Measurements from ENCODE around the gene KAZN. TPM values are rescaled to one million over a fixed set of nuclear protein-coding genes. Genes with fewer than 3 reads are reported as not detected.
A peak's percentile ranks its signal among the peaks of the same experiment; 100 is the strongest.

KAZN gene
- total and polyA plus RNA-seq, 2 of the 8 experiments (the other 6 are each of a cell fraction or from before 2014, with no cell fraction given) = 3.7 to 11.8 TPM

- no peak overlapping the region for H3K4ac ChIP-seq (replicated peaks; ENCODE audit: insufficient read length, low read depth, low read length)
- H3K56ac ChIP-seq (replicated peaks; ENCODE audit: insufficient read length, low read depth, low read length) = no peak overlapping the region
- no peak overlapping the region for H3K9ac ChIP-seq (replicated peaks in 1 of 4; ENCODE audit: extremely low read depth in 1 of 4, low read depth in 3 of 4, low read length in 3 of 4)
- H3K18ac ChIP-seq (ENCODE audit: extremely low read depth, low read length) = 0 out of 2 replicates have a peak overlapping the region, but pooled peaks have one; percentile 13
- no peak overlapping the region for H3K4me3 ChIP-seq (ENCODE audit: extremely low read depth in 1 of 4, insufficient read depth in 2 of 4, low read depth in 3 of 4, low read length in 4 of 4)
- H3K27ac ChIP-seq (ENCODE audit: low read depth, low read length) = no peak overlapping the region
- H2BK20ac ChIP-seq (ENCODE audit: low read length) = 0 out of 2 replicates have a peak overlapping the region, but pooled peaks have one; percentile 9
- ChIA-PET POLR2A (ENCODE audit: partially characterized antibody) (no interaction called here), CTCF (ENCODE audit: partially characterized antibody) (interaction anchor here (0.6 kb wide), 1 partner anchor 154 kb away, joined by 3 read pairs; no protein-coding TSS in a partner anchor)
- peak overlapping the region; percentile 72; the same call in 1 of the 2 replicates for H2BK12ac ChIP-seq (ENCODE audit: low read depth, low read length)
- peaks cover 0 to 7% of the 10 kb centered on the region in 2 experiments; a peak in 2 of 4 replicates for H3K9me3 ChIP-seq (ENCODE audit: insufficient read depth in 2 of 2, low read depth in 1 of 2, low read length in 1 of 2)
- H4K5ac ChIP-seq (ENCODE audit: insufficient read length, low read depth, low read length) = no peak overlapping the region
- H2AFZ ChIP-seq (ENCODE audit: low read length) = no peak overlapping the region
- no peaks in the 10 kb centered on the region; a peak in 1 of 4 replicates for H3K79me2 ChIP-seq (ENCODE audit: control insufficient read depth in 1 of 2, insufficient read depth in 2 of 2, low read length in 2 of 2)
- H3K27me3 ChIP-seq (replicated peaks in 1 of 4; ENCODE audit: control insufficient read depth in 3 of 4, extremely low read depth in 1 of 4, insufficient read depth in 3 of 4, low read length in 3 of 4) = no peaks in the 10 kb centered on the region
- DNase-seq (ENCODE audit: low read depth in 1 of 2, low spot score in 2 of 2) (no peak), FAIRE-seq (no peak)
- no peaks in the 10 kb centered on the region for H3K36me3 ChIP-seq (ENCODE audit: control insufficient read depth in 2 of 4, insufficient read depth in 4 of 4, low read length in 3 of 4)
- WGBS, 2 experiments (ENCODE audit: extremely low coverage in 1 of 2, insufficient coverage in 1 of 2, insufficient read length in 1 of 2, insufficient replicate concordance in 2 of 2, low coverage in 1 of 2, low lambda C conversion rate in 2 of 2, missing lambda C conversion rate in 1 of 2) = 76% methylated on average over 20 of the region's 20 CpGs; no CpG with 5 or more reads in 1 of the 2 experiments
- peak overlapping the region; percentile 48 for H4K91ac ChIP-seq (replicated peaks; ENCODE audit: insufficient read length, low read length)
- H3K79me1 ChIP-seq (ENCODE audit: low read depth, low read length) = no peaks in the 10 kb centered on the region
- H4K20me1 ChIP-seq (replicated peaks in 1 of 2; ENCODE audit: control insufficient read depth in 1 of 2, insufficient read depth in 2 of 2, low read length in 2 of 2) = no peaks in the 10 kb centered on the region
- H3K4me1 ChIP-seq (replicated peaks in 1 of 4; ENCODE audit: control insufficient read depth in 3 of 4, insufficient read depth in 4 of 4, low read length in 3 of 4) = peaks cover 8 to 23% (median 15%) of the 10 kb centered on the region in 4 experiments
- no peak overlapping the region for H2AK5ac ChIP-seq (ENCODE audit: low read depth, low read length)
- H3K23me2 ChIP-seq (ENCODE audit: low read depth, low read length) = no peaks in the 10 kb centered on the region
- H2BK15ac ChIP-seq (ENCODE audit: low read length) = 0 out of 2 replicates have a peak overlapping the region, but pooled peaks have one; percentile 18
- H4K8ac ChIP-seq (ENCODE audit: extremely low read depth, insufficient read depth, low read length) = no peak overlapping the region
- no peak overlapping the region for H3K14ac ChIP-seq (ENCODE audit: insufficient read length)
- no peak overlapping the region for H2BK120ac ChIP-seq (replicated peaks; ENCODE audit: low read depth, low read length)
- H2BK5ac ChIP-seq (ENCODE audit: low read depth, low read length) = 0 out of 2 replicates have a peak overlapping the region, but pooled peaks have one; percentile 49
- H3K4me2 ChIP-seq (ENCODE audit: insufficient read depth in 1 of 2, low read depth in 2 of 2, low read length in 2 of 2) = no peak overlapping the region
- H3K23ac ChIP-seq (ENCODE audit: insufficient read length) = no peak overlapping the region
- no peak for TF ChIP-seq POLR2AphosphoS5 (IDR thresholded peaks at IDR 0.05; ENCODE audit: low read depth, low read length)
- TF ChIP-seq PHF8 (conservative IDR thresholded peaks at IDR 0.05; ENCODE audit: low read depth, low read length) = no peak
- no peak for TF ChIP-seq RFX5 (IDR thresholded peaks at IDR 0.05; ENCODE audit: borderline replicate concordance, low read depth, low read length)
- no peak for TF ChIP-seq JUN (IDR thresholded peaks at IDR 0.05; ENCODE audit: low read depth, low read length)
- no peak for TF ChIP-seq CHD2 (IDR thresholded peaks at IDR 0.05; ENCODE audit: low read length)
- TF ChIP-seq POU5F1 (IDR thresholded peaks at IDR 0.05; ENCODE audit: low read depth, low read length) = no peak
- TF ChIP-seq CBX5 (IDR thresholded peaks at IDR 0.05; ENCODE audit: low read depth, low read length) = no peak
- TF ChIP-seq KDM5A (IDR thresholded peaks at IDR 0.05; ENCODE audit: low read length) = no peak
- no peak for TF ChIP-seq TBP (IDR thresholded peaks at IDR 0.05; ENCODE audit: low read depth, low read length)
- no peak for TF ChIP-seq CEBPB (IDR thresholded peaks at IDR 0.05; ENCODE audit: low read depth, low read length)
Measured at GRCh38 chr1:14949836-14950713, 351.6 kb downstream of the KAZN start.
